PC-3 (cell line): ENCODE results near the gene KCTD15. TPM values are rescaled to one million over a fixed set of nuclear protein-coding genes. Genes with fewer than 3 reads are reported as not detected.

Source experiments
- ATAC-seq: fragments of 200-7000 bp; cut with Tn5 transposase; 2 replicates; pipeline ENCODE4 v1.9.1; 2020; ENCODE audit warnings: mild to moderate bottlenecking, moderate library complexity
- BruUV-seq: library from RNA; stranded (reverse); fragments of 400-500 nt; replicated peaks from 2 replicates; lab custom pipeline; 2021; lab: Mats Ljungman, UMichigan
- CTCF ChIA-PET: fragments of 300-600 bp; sonication (Branson Sonifier 250); formaldehyde crosslinking; loops from one replicate; lab custom pipeline; 2022; ENCODE audit warnings: antibody characterized with exemption; lab: Charles Lee
- POLR2A ChIA-PET: fragments of 300-600 bp; sonication (Branson Sonifier 250); formaldehyde crosslinking; loops from one replicate; lab custom pipeline; 2022; ENCODE audit warnings: antibody characterized with exemption; ENCODE audit not compliant: unreplicated experiment; lab: Charles Lee
- DNase-seq: peaks from one replicate; pipeline ENCODE4 v3.0.0-alpha.2; 2015
- H2AFZ ChIP-seq: fragments of 300-600 bp; sonication (generic); 2 replicates; pipeline ENCODE4 v1.6.0; 2016; ENCODE audit warnings: antibody characterized with exemption, low read length
- H3F3A ChIP-seq: fragments of 300-600 bp; sonication (generic); one replicate; pipeline ENCODE4 v1.6.0; 2017; ENCODE audit warnings: antibody characterized with exemption, low read length, control low read depth, mild to moderate bottlenecking; ENCODE audit not compliant: unreplicated experiment
- H3K27ac ChIP-seq: fragments of 300-600 bp; sonication (generic); 2 replicates; pipeline ENCODE4 v1.5.1; 2016; ENCODE audit warnings: mild to moderate bottlenecking, low read length
- H3K27me3 ChIP-seq: fragments of 300-600 bp; sonication (generic); 2 replicates; pipeline ENCODE4 v1.6.1; 2016; ENCODE audit warnings: low read length, mixed read lengths
- H3K36me3 ChIP-seq: fragments of 300-600 bp; sonication (generic); 2 replicates; pipeline ENCODE4 v1.6.1; 2016; ENCODE audit warnings: low read depth, mixed run types, low read length, mixed read lengths
- H3K4me1 ChIP-seq: fragments of 300-600 bp; sonication (generic); 2 replicates; pipeline ENCODE4 v1.5.1; 2016; ENCODE audit warnings: low read length; ENCODE audit not compliant: insufficient read depth
- H3K4me2 ChIP-seq: fragments of 300-600 bp; sonication (generic); 2 replicates; pipeline ENCODE4 v1.6.0; 2016; ENCODE audit warnings: low read length
- H3K4me3 ChIP-seq: fragments of 300-600 bp; sonication (generic); 2 replicates; pipeline ENCODE4 v1.5.1; 2016; ENCODE audit warnings: mild to moderate bottlenecking, low read length, mixed read lengths
- H3K79me2 ChIP-seq: fragments of 300-600 bp; sonication (generic); 2 replicates; pipeline ENCODE4 v1.6.1; 2017; ENCODE audit warnings: low read length, mixed read lengths
- H3K9ac ChIP-seq: fragments of 300-600 bp; sonication (generic); 2 replicates; pipeline ENCODE4 v1.6.0; 2016; ENCODE audit warnings: mild to moderate bottlenecking, low read length
- H3K9me2 ChIP-seq: fragments of 300-600 bp; sonication (generic); replicated peaks from 2 replicates; pipeline ENCODE4 v1.6.1; 2016; ENCODE audit warnings: mixed run types, low read length, mixed read lengths
- H3K9me3 ChIP-seq: fragments of 300-600 bp; sonication (generic); 2 replicates; pipeline ENCODE4 v1.6.1; 2016; ENCODE audit warnings: low read length, mixed read lengths
- H4K20me1 ChIP-seq: fragments of 300-600 bp; sonication (generic); 2 replicates; pipeline ENCODE4 v1.6.1; 2016; ENCODE audit warnings: low read length, mixed read lengths
- EZH2 ChIP-seq: fragments of 300-600 bp; sonication (generic); IDR thresholded peaks from one replicate; pipeline ENCODE4 v1.6.1; 2017; ENCODE audit warnings: antibody characterized with exemption, mild to moderate bottlenecking, low read length; ENCODE audit not compliant: unreplicated experiment
- EZH2phosphoT487 ChIP-seq: fragments of 300-600 bp; sonication (generic); IDR thresholded peaks from 2 replicates; pipeline ENCODE4 v1.6.1; 2018; ENCODE audit warnings: mild to moderate bottlenecking, antibody characterized with exemption, low read length, borderline replicate concordance
- intact Hi-C: fragments of 100-400 bp; cut with micrococcal nuclease; formaldehyde crosslinking; loops from 2 replicates; pipeline ENCODE4 v1.9.0; 2023
- total RNA-seq: library from RNA; depleted of rRNA; stranded (reverse); fragments of >200 nt; gene quantifications from 2 replicates; pipeline ENCODE4 v1.2.3, GENCODE V29; 2014
- TF ChIP-seq, protein P1 (sequence below): fragments of 300-600 bp; sonication (generic); conservative IDR thresholded peaks from 2 replicates; pipeline ENCODE4 v1.5.1; 2017; ENCODE audit warnings: antibody characterized with exemption, low read depth, mild to moderate bottlenecking, low read length

The KCTD15 gene
- total RNA-seq, 1 experiment from 2014 or later: 58.2 TPM

DNA sequence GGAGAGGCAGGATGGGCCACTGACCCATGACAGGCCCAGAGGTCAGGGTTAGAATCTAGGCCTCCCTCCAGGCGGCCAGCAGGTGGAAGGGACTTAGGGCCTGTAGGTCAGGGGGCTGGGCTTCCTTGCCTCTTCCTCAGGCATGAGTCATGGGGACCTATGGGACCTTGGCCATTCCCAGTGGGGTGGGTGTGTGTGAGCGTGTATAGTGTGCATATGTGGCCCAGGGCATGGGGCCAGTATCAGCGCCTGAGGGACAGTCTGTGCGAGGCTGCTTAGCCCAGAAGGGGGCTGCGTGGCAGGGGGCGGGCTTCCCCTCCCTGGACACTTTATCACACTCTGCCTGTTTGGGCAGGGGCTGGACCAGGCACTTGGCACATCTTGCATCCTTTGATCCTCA, 13.3 kb downstream of the KCTD15 start:
- Histone ChIP-seq H3K9me3 (no peaks in the 10 kb centered on the region), H2AFZ (no peak overlapping the region), H3K4me3 (no peak overlapping the region), H3K79me2 (0 out of 2 replicates have a peak, but pooled peaks cover 4% of the 10 kb centered on the region), H3K27ac (no peak overlapping the region), H3K4me2 (no peak overlapping the region), H3K27me3 (no peaks in the 10 kb centered on the region), H3K9ac (no peak overlapping the region), H4K20me1 (no peaks in the 10 kb centered on the region), H3F3A (no peaks in the 10 kb centered on the region), H3K36me3 (no peaks in the 10 kb centered on the region; the same call in 1 of the 2 replicates), H3K9me2 (no peaks in the 10 kb centered on the region), H3K4me1 (peaks cover 4% of the 10 kb centered on the region; the same call in 1 of the 2 replicates)
- ChIA-PET CTCF (no interaction called here), POLR2A (no interaction called here)
- intact Hi-C loops: no loop called here
- ATAC-seq: peak; percentile 72
- TF ChIP-seq, protein P1, sequence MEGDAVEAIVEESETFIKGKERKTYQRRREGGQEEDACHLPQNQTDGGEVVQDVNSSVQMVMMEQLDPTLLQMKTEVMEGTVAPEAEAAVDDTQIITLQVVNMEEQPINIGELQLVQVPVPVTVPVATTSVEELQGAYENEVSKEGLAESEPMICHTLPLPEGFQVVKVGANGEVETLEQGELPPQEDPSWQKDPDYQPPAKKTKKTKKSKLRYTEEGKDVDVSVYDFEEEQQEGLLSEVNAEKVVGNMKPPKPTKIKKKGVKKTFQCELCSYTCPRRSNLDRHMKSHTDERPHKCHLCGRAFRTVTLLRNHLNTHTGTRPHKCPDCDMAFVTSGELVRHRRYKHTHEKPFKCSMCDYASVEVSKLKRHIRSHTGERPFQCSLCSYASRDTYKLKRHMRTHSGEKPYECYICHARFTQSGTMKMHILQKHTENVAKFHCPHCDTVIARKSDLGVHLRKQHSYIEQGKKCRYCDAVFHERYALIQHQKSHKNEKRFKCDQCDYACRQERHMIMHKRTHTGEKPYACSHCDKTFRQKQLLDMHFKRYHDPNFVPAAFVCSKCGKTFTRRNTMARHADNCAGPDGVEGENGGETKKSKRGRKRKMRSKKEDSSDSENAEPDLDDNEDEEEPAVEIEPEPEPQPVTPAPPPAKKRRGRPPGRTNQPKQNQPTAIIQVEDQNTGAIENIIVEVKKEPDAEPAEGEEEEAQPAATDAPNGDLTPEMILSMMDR: no peak
- no peak for TF ChIP-seq EZH2phosphoT487
- TF ChIP-seq EZH2: no peak
- no TSS peak for BruUV-seq
- no peak for DNase-seq

DNA sequence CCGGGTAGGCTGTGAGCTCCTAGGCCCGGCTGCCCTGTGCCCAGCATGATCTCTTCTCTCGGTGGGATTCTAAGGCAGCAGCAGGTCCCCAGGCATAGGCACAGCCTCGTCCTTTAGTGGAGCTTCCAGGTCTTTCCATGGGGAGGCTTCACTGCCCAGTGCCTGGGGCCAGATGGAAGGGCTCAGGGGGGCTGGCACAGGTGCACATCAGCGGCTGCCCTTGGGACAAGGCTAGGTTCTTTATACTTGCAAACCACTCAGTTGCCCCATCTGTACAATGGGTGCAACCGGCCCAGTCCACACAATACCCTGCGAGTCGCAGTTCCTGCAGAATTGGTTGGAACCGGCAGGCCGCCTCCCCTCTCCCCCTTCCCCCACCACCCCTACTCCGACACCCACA, 14.2 kb downstream of the KCTD15 start:
- Histone ChIP-seq H3K9me3 (no peaks in the 10 kb centered on the region), H3K9ac (no peak overlapping the region), H3K4me2 (no peak overlapping the region), H2AFZ (no peak overlapping the region), H3K27me3 (no peaks in the 10 kb centered on the region), H3K79me2 (no peaks in the 10 kb centered on the region), H3K9me2 (no peaks in the 10 kb centered on the region), H3K4me3 (no peak overlapping the region), H3K27ac (no peak overlapping the region), H3K4me1 (peaks cover 4% of the 10 kb centered on the region; the same call in 1 of the 2 replicates), H3F3A (no peaks in the 10 kb centered on the region), H4K20me1 (no peaks in the 10 kb centered on the region), H3K36me3 (no peaks in the 10 kb centered on the region; the same call in 1 of the 2 replicates)
- intact Hi-C loops: no loop called here
- TF ChIP-seq, protein P1: no peak
- TF ChIP-seq EZH2: no peak
- TF ChIP-seq EZH2phosphoT487: no peak
- BruUV-seq: no TSS peak
- CTCF ChIA-PET: no interaction called here
- POLR2A ChIA-PET: no interaction called here
- DNase-seq: no peak
- no peak for ATAC-seq

DNA sequence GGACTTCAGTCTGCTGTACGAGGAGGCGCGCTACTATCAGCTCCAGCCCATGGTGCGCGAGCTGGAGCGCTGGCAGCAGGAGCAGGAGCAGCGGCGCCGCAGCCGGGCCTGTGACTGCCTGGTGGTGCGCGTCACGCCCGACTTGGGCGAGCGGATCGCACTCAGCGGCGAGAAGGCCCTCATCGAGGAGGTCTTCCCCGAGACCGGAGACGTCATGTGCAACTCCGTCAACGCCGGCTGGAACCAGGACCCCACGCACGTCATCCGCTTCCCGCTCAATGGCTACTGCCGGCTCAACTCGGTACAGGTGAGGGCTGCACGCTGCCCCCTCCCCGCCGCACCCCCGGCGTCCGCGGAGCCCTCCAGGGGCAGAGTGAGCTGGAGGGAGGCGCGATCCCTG, 14.6 kb downstream of the KCTD15 start:
- no peaks in the 10 kb centered on the region for H3K9me2 ChIP-seq
- H4K20me1 ChIP-seq: no peaks in the 10 kb centered on the region
- no peak overlapping the region for H3K27ac ChIP-seq
- no peak overlapping the region for H3K9ac ChIP-seq
- CTCF ChIA-PET: no interaction called here
- no peaks in the 10 kb centered on the region for H3K27me3 ChIP-seq
- H3K4me2 ChIP-seq: no peak overlapping the region
- no peaks in the 10 kb centered on the region for H3K79me2 ChIP-seq
- intact Hi-C loops: no loop called here
- no peaks in the 10 kb centered on the region for H3F3A ChIP-seq
- BruUV-seq: no TSS peak
- no peak for TF ChIP-seq EZH2phosphoT487
- TF ChIP-seq, protein P1: no peak
- no peak for TF ChIP-seq EZH2
- no peaks in the 10 kb centered on the region; the same call in 1 of the 2 replicates for H3K36me3 ChIP-seq
- H3K4me1 ChIP-seq: peaks cover 4% of the 10 kb centered on the region; the same call in 1 of the 2 replicates
- H3K9me3 ChIP-seq: no peaks in the 10 kb centered on the region
- POLR2A ChIA-PET: no interaction called here
- no peak overlapping the region for H3K4me3 ChIP-seq
- DNase-seq (no peak), ATAC-seq (no peak)
- no peak overlapping the region for H2AFZ ChIP-seq
